K562 (cell line): ENCODE results near the gene SH3GL3. TPM values are rescaled to one million over a fixed set of nuclear protein-coding genes. Genes with fewer than 3 reads are reported as not detected.
A peak's percentile ranks its signal among the peaks of the same experiment; 100 is the strongest.

ENCODE experiments used
- ATAC-seq: fragments of 200-7000 bp; cut with Tn5 transposase; 3 replicates; pipeline ENCODE4 v1.9.1; 2020; ENCODE audit warnings: moderate library complexity
- BruUV-seq: library from RNA; stranded (reverse); fragments of 400-500 nt; replicated peaks from 2 replicates; lab custom pipeline; 2021; lab: Mats Ljungman, UMichigan
- CTCF ChIA-PET: fragments of 300-600 bp; formaldehyde crosslinking; extraction: SDS; loops from one replicate; lab custom pipeline; 2021; ENCODE audit warnings: low intra/inter-chr PET ratio; lab: Yijun Ruan, JAX
- POLR2A ChIA-PET: fragments of 300-600, 350-650 bp; sonication (Branson Sonifier 250); formaldehyde crosslinking; extraction: SDS; loops from one replicate; lab custom pipeline; 2021; ENCODE audit warnings: antibody characterized with exemption, inconsistent platforms; lab: Yijun Ruan, JAX
- DNase-seq, 4 experiments: peaks; one replicate each; pipeline versions ENCODE4 v3.0.0 to v3.0.0-alpha.2; 2011 to 2018; ENCODE audit warnings: low spot score in 3 of 4, mixed read lengths in 3 of 4; ENCODE audit errors: extremely low read depth in 1 of 4
- FAIRE-seq: peaks from 2 replicates; lab custom pipeline; 2011; peaks lifted over from hg19 to GRCh38; lab: Jason Lieb, UNC
- H2AFZ ChIP-seq: 2 replicates; pipeline ENCODE4 v1.6.0; 2011; ENCODE audit warnings: low read depth, low read length, control low read depth, inconsistent platforms
- H3K27ac ChIP-seq: fragments of 200-600 bp; 3 replicates; pipeline ENCODE4 v1.8.0; 2011; ENCODE audit warnings: low read depth, mild to moderate bottlenecking, control low read depth, inconsistent platforms, low read length, moderate library complexity, mixed read lengths; ENCODE audit errors: extremely low read depth
- H3K27me3 ChIP-seq, 2 experiments: fragments of 300-600 bp in 1 of 2; 2 replicates in 1 of 2; 3 replicates in 1 of 2; pipeline versions ENCODE4 v1.6.0 to v1.8.0; 2011; ENCODE audit warnings: inconsistent platforms in 2 of 2, low read length in 2 of 2, mild to moderate bottlenecking in 1 of 2, mixed read lengths in 1 of 2, moderate library complexity in 1 of 2; ENCODE audit not compliant: control insufficient read depth in 2 of 2, insufficient read depth in 2 of 2
- H3K36me3 ChIP-seq: fragments of 300-600 bp; 3 replicates; pipeline ENCODE4 v1.8.0; 2011; ENCODE audit warnings: mild to moderate bottlenecking, low read length, inconsistent platforms; ENCODE audit not compliant: control insufficient read depth, insufficient read depth
- H3K4me1 ChIP-seq, 2 experiments: fragments of 200-600 bp in 1 of 2; replicated peaks in 1 of 2; 2 replicates in 1 of 2; 3 replicates in 1 of 2; pipeline versions ENCODE4 v1.5.1 to v1.8.0; 2011; ENCODE audit warnings: inconsistent platforms in 2 of 2, low read length in 2 of 2, mild to moderate bottlenecking in 1 of 2, mixed read lengths in 1 of 2, moderate library complexity in 1 of 2; ENCODE audit not compliant: control insufficient read depth in 2 of 2, insufficient read depth in 2 of 2
- H3K4me2 ChIP-seq: 2 replicates; pipeline ENCODE4 v1.6.1; 2011; ENCODE audit warnings: low read length, control low read depth, inconsistent platforms, mixed read lengths; ENCODE audit not compliant: insufficient read depth
- H3K4me3 ChIP-seq: fragments of 200-600 bp; sonication (generic), shearing (Covaris generic); 2 replicates; pipeline ENCODE4 v1.5.1; 2016; ENCODE audit warnings: control low read depth, inconsistent platforms
- H3K79me2 ChIP-seq: fragments of 200-600 bp; 3 replicates; pipeline ENCODE4 v1.8.0; 2011; ENCODE audit warnings: low read length, inconsistent platforms; ENCODE audit not compliant: control insufficient read depth, insufficient read depth
- H3K9ac ChIP-seq, 2 experiments: 2 replicates each; pipeline versions ENCODE4 v1.6.0 to v1.6.1; 2011; ENCODE audit warnings: low read depth in 2 of 2, low read length in 2 of 2, control low read depth in 1 of 2, inconsistent platforms in 1 of 2, mild to moderate bottlenecking in 1 of 2, mixed read lengths in 1 of 2; ENCODE audit not compliant: insufficient read depth in 1 of 2
- H3K9me1 ChIP-seq: one replicate; pipeline ENCODE4 v1.6.0; 2011; ENCODE audit warnings: inconsistent platforms, mild to moderate bottlenecking, low read length, moderate library complexity; ENCODE audit not compliant: control insufficient read depth, insufficient read depth
- H3K9me3 ChIP-seq: replicated peaks from 2 replicates; pipeline ENCODE4 v1.5.1; 2011; ENCODE audit warnings: low read depth, low read length, inconsistent platforms; ENCODE audit not compliant: control insufficient read depth, insufficient read depth
- H4K20me1 ChIP-seq: replicated peaks from 2 replicates; pipeline ENCODE4 v1.6.1; 2011; ENCODE audit warnings: low read length, inconsistent platforms, mixed read lengths; ENCODE audit not compliant: control insufficient read depth, insufficient read depth
- DLX4 ChIP-seq: fragments of 250-450 bp; sonication (Bioruptor Pico); IDR thresholded peaks from 2 replicates; pipeline ENCODE4 v1.6.1; 2021; ENCODE audit warnings: mild to moderate bottlenecking
- NFE2L1 ChIP-seq: fragments of 450-650 bp; IDR thresholded peaks from 2 replicates; pipeline ENCODE4 v1.6.1; 2016; ENCODE audit warnings: missing genetic modification characterization, low read depth, mild to moderate bottlenecking, missing compliant biosample characterization, moderate library complexity, borderline replicate concordance
- NFYB ChIP-seq: IDR thresholded peaks from 2 replicates; pipeline ENCODE4 v1.6.1; 2011; ENCODE audit warnings: mild to moderate bottlenecking, moderate library complexity; ENCODE audit not compliant: insufficient read length; ENCODE audit errors: extremely low read depth
- POU5F1 ChIP-seq: fragments of 150-350 bp; IDR thresholded peaks from 2 replicates; pipeline ENCODE4 v1.6.1; 2014; ENCODE audit warnings: borderline replicate concordance, low read length, low read depth, mild to moderate bottlenecking; ENCODE audit not compliant: partially characterized antibody
- RBM15 ChIP-seq: fragments of 200-400 bp; formaldehyde crosslinking; IDR thresholded peaks from 2 replicates; pipeline ENCODE4 v1.6.1; 2018; ENCODE audit warnings: mild to moderate bottlenecking, low read length, moderate library complexity; ENCODE audit not compliant: insufficient read depth
- XRCC5 ChIP-seq: fragments of 200-400 bp; formaldehyde crosslinking; IDR thresholded peaks from 2 replicates; pipeline ENCODE4 v1.6.1; 2017; ENCODE audit warnings: low read depth, mild to moderate bottlenecking, low read length
- ZNF184 ChIP-seq: sonication (generic); formaldehyde crosslinking; IDR thresholded peaks from 2 replicates; pipeline ENCODE4 v1.5.0; 2020; ENCODE audit warnings: missing genetic modification reagents
- ZNF23 ChIP-seq: fragments of 250-450 bp; sonication (Bioruptor Pico); IDR thresholded peaks from 2 replicates; pipeline ENCODE4 v1.4.0; 2020; ENCODE audit warnings: mild to moderate bottlenecking
- ZNF316 ChIP-seq: fragments of 450-650 bp; IDR thresholded peaks from 2 replicates; pipeline ENCODE4 v1.6.1; 2016
- ZNF583 ChIP-seq: fragments of 250-450 bp; sonication (Bioruptor Pico); IDR thresholded peaks from 2 replicates; pipeline ENCODE4 v1.4.0; 2020
- in situ Hi-C: fragments of 300-500 bp; cut with MboI; formaldehyde crosslinking; loops from 4 replicates; pipeline ENCODE4 v1.15.0; 2018; ENCODE audit warnings: inconsistent platforms, mixed read lengths
- intact Hi-C: fragments of 100-400 bp; cut with micrococcal nuclease; formaldehyde crosslinking; loops from 2 replicates; pipeline ENCODE4 v1.14.2; 2022
- polyA plus RNA-seq, 8 experiments: library from polyadenylated mRNA; depleted of rRNA in 4 of 8; stranded (reverse) in 5 of 8; unstranded in 3 of 8; fragments of >200 nt; fragmentation: Nextera tagmentation in 2 of 8; fragmentation: Illumina TruSeq in 1 of 8; extraction: Ambion mirVana in 2 of 8; extraction: Trizol in 1 of 8; gene quantifications; 2 replicates each; pipeline versions ENCODE4 v1.2.1 to v1.2.3, GENCODE V29; 2011 to 2014; ENCODE audit warnings: inconsistent platforms in 1 of 8, missing spikeins in 1 of 8
- total RNA-seq, 7 experiments: library from RNA; depleted of rRNA in 6 of 7; stranded (reverse); fragments of >200 nt in 6 of 7; fragmentation: Illumina TruSeq in 2 of 7; extraction: Trizol in 2 of 7; gene quantifications; 2 replicates each; pipeline versions ENCODE4 v1.2.1 to v1.2.3, GENCODE V29; 2011 to 2021; ENCODE audit warnings: low replicate concordance in 1 of 7
- TF ChIP-seq, protein P1 (sequence below), 2 experiments: fragments of 150-350 bp in 1 of 2; IDR thresholded peaks; 2 replicates each; pipeline ENCODE4 v1.6.1; 2012 to 2016; ENCODE audit warnings: low read depth in 2 of 2, low read length in 2 of 2, mild to moderate bottlenecking in 1 of 2, moderate library complexity in 1 of 2

Gene SH3GL3
- total and polyA plus RNA-seq, 9 of the 15 experiments (the other 6 are each of a cell fraction or from before 2014, with no cell fraction given): 3.9 to 16.0 (median 9.7) TPM

GRCh38 chr15:83537606-83538005, 90.5 kb downstream of the SH3GL3 start (continued):
- TF ChIP-seq POU5F1: no peak
- TF ChIP-seq, protein P1, sequence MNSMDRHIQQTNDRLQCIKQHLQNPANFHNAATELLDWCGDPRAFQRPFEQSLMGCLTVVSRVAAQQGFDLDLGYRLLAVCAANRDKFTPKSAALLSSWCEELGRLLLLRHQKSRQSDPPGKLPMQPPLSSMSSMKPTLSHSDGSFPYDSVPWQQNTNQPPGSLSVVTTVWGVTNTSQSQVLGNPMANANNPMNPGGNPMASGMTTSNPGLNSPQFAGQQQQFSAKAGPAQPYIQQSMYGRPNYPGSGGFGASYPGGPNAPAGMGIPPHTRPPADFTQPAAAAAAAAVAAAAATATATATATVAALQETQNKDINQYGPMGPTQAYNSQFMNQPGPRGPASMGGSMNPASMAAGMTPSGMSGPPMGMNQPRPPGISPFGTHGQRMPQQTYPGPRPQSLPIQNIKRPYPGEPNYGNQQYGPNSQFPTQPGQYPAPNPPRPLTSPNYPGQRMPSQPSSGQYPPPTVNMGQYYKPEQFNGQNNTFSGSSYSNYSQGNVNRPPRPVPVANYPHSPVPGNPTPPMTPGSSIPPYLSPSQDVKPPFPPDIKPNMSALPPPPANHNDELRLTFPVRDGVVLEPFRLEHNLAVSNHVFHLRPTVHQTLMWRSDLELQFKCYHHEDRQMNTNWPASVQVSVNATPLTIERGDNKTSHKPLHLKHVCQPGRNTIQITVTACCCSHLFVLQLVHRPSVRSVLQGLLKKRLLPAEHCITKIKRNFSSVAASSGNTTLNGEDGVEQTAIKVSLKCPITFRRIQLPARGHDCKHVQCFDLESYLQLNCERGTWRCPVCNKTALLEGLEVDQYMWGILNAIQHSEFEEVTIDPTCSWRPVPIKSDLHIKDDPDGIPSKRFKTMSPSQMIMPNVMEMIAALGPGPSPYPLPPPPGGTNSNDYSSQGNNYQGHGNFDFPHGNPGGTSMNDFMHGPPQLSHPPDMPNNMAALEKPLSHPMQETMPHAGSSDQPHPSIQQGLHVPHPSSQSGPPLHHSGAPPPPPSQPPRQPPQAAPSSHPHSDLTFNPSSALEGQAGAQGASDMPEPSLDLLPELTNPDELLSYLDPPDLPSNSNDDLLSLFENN (IDR thresholded peaks at IDR 0.05; ENCODE audit: low read depth in 2 of 2, low read length in 2 of 2): no peak
- TF ChIP-seq ZNF583 (CRISPR knock-in tag): no peak
- TF ChIP-seq DLX4 (CRISPR knock-in tag): no peak
- no peak for TF ChIP-seq ZNF184 (CRISPR knock-in tag)
- no peak for TF ChIP-seq NFYB
- TF ChIP-seq XRCC5: no peak

GRCh38 chr15:83538682-83539081, 91.5 kb downstream of the SH3GL3 start:
- in situ Hi-C loops: no loop called here
- Histone ChIP-seq H2AFZ (no peak overlapping the region), H3K79me2 (no peaks in the 10 kb centered on the region; the same call in 2 of the 3 replicates), H3K27me3 (no peaks in the 10 kb centered on the region), H3K4me3 (no peak overlapping the region), H3K9me3 (no peaks in the 10 kb centered on the region), H4K20me1 (no peaks in the 10 kb centered on the region), H3K36me3 (no peaks in the 10 kb centered on the region), H3K9ac (no peak overlapping the region), H3K4me1 (no peaks in the 10 kb centered on the region; a peak in 1 of 5 replicates), H3K9me1 (no peaks in the 10 kb centered on the region), H3K4me2 (no peak overlapping the region), H3K27ac (no peak overlapping the region)
- ChIA-PET POLR2A (no interaction called here), CTCF (no interaction called here)
- BruUV-seq: no TSS peak
- intact Hi-C loops: no loop called here
- DNase-seq: no peak
- ATAC-seq: no peak
- no peak for FAIRE-seq
- TF ChIP-seq RBM15: no peak
- TF ChIP-seq ZNF316: peak; percentile 83
- peak; percentile 65 for TF ChIP-seq NFE2L1 (tag)
- no peak for TF ChIP-seq ZNF23 (CRISPR knock-in tag)
